Uterus (tissue), 2 donors: ENCODE measurements around the gene SLC22A6.

Source experiments
- CTCF ChIP-seq, 4 experiments: fragments of 200-600 bp in 2 of 4; fragments of 450-650 bp in 2 of 4; sonication (generic) in 2 of 4; IDR thresholded peaks; one replicate each; pipeline ENCODE4 v1.5.1; 2016 to 2019; ENCODE audit warnings: antibody characterized with exemption in 4 of 4, mild to moderate bottlenecking in 2 of 4, moderate library complexity in 1 of 4
- POLR2A ChIP-seq, 2 donors: fragments of 450-650 bp; IDR thresholded peaks; one replicate each; pipeline ENCODE4 v1.6.1; 2016; ENCODE audit warnings: antibody characterized with exemption in 2 of 2, mild to moderate bottlenecking in 1 of 2, moderate library complexity in 1 of 2

GRCh38 chr11:62976109-62976508 is 8.7 kb downstream of the SLC22A6 start:
- no peak for TF ChIP-seq POLR2A (IDR thresholded peaks at IDR 0.05)
- TF ChIP-seq CTCF (IDR thresholded peaks at IDR 0.05): no peak
